Thoracic aorta (tissue), 2 donors: ENCODE data around the gene ADAMTSL1. TPM values are rescaled to one million over a fixed set of nuclear protein-coding genes. Genes with fewer than 3 reads are reported as not detected.

Experiments used
- ATAC-seq: fragments of 150-250 bp; one replicate; pipeline ENCODE4 v1.8.0; 2017; ENCODE audit warnings: low read depth; ENCODE audit not compliant: insufficient number of reproducible peaks, low FRiP score
- DNase-seq: peaks from one replicate; pipeline ENCODE4 v3.0.0-alpha.2; 2020; ENCODE audit warnings: low spot score
- H3K27ac ChIP-seq, 2 donors: fragments of 200-600 bp; sonication (generic); 1 replicate in 1 of 2; 2 replicates in 1 of 2; pipeline ENCODE4 v1.5.1; 2016; ENCODE audit warnings: mild to moderate bottlenecking in 2 of 2, moderate library complexity in 2 of 2
- H3K27me3 ChIP-seq: fragments of 200-600 bp; sonication (generic); replicated peaks from 2 replicates; pipeline ENCODE4 v1.6.0; 2016; ENCODE audit warnings: mild to moderate bottlenecking; ENCODE audit not compliant: insufficient read depth
- H3K36me3 ChIP-seq: fragments of 200-600 bp; sonication (generic); one replicate; pipeline ENCODE4 v1.5.1; 2016
- H3K4me1 ChIP-seq, 2 donors: fragments of 200-600 bp; sonication (generic); 1 replicate in 1 of 2; 2 replicates in 1 of 2; pipeline versions ENCODE4 v1.5.1 to v1.6.0; 2016; ENCODE audit warnings: low read depth in 2 of 2, mild to moderate bottlenecking in 1 of 2; ENCODE audit not compliant: control insufficient read depth in 1 of 2
- H3K4me3 ChIP-seq: fragments of 200-600 bp; sonication (generic); 2 replicates; pipeline ENCODE4 v1.5.1; 2016; ENCODE audit warnings: mild to moderate bottlenecking
- H3K9me3 ChIP-seq: fragments of 200-600 bp; sonication (generic); 2 replicates; pipeline ENCODE4 v1.5.1; 2016
- total RNA-seq, 2 donors: library from RNA; depleted of rRNA; stranded (reverse); fragments of >200 nt; gene quantifications; one replicate each; pipeline versions ENCODE4 v1.1.0 to v1.2.3, GENCODE V29; 2016
- TF ChIP-seq, protein P1 (sequence below): fragments of 200-600 bp; sonication (generic); IDR thresholded peaks from one replicate; pipeline ENCODE4 v1.5.1; 2019; ENCODE audit warnings: antibody characterized with exemption

ADAMTSL1 gene
- total RNA-seq, 2 donors from 2014 or later, result 61.4 to 75.5 TPM

DNA sequence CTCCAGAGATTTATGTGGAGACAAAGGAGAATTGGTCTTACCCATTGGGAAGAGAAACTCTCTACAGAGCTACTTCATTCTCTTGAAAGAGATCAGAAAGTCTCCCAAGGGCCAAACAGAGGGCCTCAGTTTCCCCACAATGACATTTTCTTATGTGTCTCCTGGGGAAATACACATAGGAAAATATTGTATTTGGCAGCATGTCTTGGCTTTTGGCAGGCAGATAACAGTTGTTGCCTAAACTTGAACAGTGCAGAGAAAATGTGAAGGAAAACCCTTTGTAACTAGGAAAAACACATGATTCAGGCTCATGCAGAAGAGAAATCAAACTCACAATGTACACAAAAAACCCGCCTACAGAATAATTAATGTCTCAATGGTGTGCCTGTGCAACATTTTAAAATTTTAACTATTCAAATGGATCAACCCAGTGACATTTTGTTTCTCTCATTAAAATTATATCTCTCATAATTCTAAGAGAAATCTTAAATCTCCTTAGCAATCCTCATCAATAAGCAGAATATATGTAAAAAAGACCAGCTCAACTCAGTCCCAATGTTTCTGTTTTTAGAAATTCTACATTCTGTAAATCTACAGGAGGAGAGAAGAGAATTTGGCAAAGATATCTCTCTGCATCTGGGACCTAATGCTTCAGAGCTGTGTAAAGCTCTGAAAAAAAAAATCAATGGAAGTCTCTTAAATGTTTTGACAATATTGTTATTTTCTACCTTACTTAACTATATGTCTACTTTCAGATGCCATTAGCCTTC is 205.1 kb downstream of the ADAMTSL1 start:
- no peaks in the 10 kb centered on the region for H3K36me3 ChIP-seq
- H3K27ac ChIP-seq, result no peak overlapping the region
- DNase-seq, result no peak
- H3K27me3 ChIP-seq, result no peaks in the 10 kb centered on the region
- H3K4me3 ChIP-seq, result no peak overlapping the region
- H3K4me1 ChIP-seq, result peaks cover 29 to 49% of the 10 kb centered on the region in 2 donors
- no peak for ATAC-seq
- H3K9me3 ChIP-seq, result no peaks in the 10 kb centered on the region
- TF ChIP-seq, protein P1, sequence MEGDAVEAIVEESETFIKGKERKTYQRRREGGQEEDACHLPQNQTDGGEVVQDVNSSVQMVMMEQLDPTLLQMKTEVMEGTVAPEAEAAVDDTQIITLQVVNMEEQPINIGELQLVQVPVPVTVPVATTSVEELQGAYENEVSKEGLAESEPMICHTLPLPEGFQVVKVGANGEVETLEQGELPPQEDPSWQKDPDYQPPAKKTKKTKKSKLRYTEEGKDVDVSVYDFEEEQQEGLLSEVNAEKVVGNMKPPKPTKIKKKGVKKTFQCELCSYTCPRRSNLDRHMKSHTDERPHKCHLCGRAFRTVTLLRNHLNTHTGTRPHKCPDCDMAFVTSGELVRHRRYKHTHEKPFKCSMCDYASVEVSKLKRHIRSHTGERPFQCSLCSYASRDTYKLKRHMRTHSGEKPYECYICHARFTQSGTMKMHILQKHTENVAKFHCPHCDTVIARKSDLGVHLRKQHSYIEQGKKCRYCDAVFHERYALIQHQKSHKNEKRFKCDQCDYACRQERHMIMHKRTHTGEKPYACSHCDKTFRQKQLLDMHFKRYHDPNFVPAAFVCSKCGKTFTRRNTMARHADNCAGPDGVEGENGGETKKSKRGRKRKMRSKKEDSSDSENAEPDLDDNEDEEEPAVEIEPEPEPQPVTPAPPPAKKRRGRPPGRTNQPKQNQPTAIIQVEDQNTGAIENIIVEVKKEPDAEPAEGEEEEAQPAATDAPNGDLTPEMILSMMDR, result no peak

DNA sequence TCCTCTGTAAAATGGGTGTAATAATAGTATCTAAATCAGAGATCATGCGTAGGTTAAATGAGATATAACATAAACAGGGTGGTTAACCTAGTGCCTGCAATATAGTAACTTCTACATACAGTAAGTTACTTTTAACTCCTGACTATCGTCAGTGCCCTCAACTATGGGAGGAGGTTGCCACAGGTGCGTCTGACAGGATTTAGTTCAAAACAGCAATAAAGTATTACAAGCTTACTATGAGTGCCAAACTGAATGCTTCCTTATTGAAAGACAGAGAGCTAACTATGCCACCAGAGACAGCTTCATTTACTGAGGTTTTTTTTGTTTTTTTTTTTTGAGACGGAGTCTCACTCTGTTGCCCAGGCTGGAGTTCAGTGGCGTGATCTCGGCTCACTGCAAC is 209.0 kb downstream of the ADAMTSL1 start:
- TF ChIP-seq, protein P1, result no peak
- H3K27ac ChIP-seq, result no peak overlapping the region

DNA sequence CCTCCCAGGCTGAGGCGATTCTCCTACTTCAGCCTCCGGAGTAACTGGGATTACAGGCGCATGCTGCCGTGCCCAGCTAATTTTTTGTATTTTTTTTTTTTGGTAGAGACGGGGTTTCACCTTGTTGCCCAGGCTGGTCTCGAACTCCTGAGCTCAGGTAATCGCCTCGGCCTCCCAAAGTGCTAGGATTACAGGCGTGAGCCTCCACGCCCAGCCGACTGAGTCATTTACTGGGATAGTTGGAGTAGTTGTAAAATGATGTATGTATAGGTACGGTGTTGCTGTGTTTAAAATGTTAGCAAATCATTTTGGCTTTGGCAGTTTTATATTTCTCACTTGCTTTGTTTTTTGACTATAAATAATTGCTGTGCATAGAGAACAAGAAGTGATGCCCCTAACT is 209.4 kb downstream of the ADAMTSL1 start:
- no peak overlapping the region for H3K4me3 ChIP-seq
- TF ChIP-seq, protein P1, result no peak
- no peaks in the 10 kb centered on the region for H3K27me3 ChIP-seq
- DNase-seq (no peak), ATAC-seq (no peak)
- no peaks in the 10 kb centered on the region for H3K9me3 ChIP-seq
- H3K27ac ChIP-seq, result no peak overlapping the region
- no peaks in the 10 kb centered on the region for H3K36me3 ChIP-seq
- peaks cover 17 to 37% of the 10 kb centered on the region in 2 donors for H3K4me1 ChIP-seq

More for the DNA sequence above, 209.0 kb downstream of the ADAMTSL1 start:
- ATAC-seq, result no peak
- Histone ChIP-seq H3K27me3 (no peaks in the 10 kb centered on the region), H3K4me3 (no peak overlapping the region), H3K9me3 (no peaks in the 10 kb centered on the region), H3K36me3 (no peaks in the 10 kb centered on the region), H3K4me1 (peaks cover 17 to 41% of the 10 kb centered on the region in 2 donors)
- DNase-seq, result no peak

DNA sequence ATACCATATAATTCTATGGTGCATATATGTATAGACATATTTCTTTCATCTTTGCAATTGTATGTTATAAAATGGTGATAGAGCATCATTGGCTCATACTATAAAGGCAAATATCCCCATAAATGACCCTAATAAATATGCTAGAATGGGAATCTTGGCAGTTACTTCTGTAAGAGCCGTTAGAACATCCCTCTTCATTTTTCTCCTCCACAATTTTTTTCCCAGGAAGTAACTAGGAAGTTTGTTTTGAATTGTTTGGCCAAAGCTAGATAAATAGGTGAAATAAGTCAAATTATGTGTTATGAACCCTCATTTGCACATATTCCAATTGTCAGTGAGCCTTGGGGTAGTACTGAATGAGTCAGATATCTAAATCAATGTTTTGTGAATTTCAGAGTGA is 209.9 kb downstream of the ADAMTSL1 start:
- no peak for DNase-seq
- Histone ChIP-seq H3K4me3 (no peak overlapping the region), H3K36me3 (no peaks in the 10 kb centered on the region), H3K4me1 (peaks cover 13 to 32% of the 10 kb centered on the region in 2 donors), H3K27me3 (no peaks in the 10 kb centered on the region), H3K27ac (no peak overlapping the region), H3K9me3 (no peaks in the 10 kb centered on the region)
- ATAC-seq, result no peak
- TF ChIP-seq, protein P1, result no peak

DNA sequence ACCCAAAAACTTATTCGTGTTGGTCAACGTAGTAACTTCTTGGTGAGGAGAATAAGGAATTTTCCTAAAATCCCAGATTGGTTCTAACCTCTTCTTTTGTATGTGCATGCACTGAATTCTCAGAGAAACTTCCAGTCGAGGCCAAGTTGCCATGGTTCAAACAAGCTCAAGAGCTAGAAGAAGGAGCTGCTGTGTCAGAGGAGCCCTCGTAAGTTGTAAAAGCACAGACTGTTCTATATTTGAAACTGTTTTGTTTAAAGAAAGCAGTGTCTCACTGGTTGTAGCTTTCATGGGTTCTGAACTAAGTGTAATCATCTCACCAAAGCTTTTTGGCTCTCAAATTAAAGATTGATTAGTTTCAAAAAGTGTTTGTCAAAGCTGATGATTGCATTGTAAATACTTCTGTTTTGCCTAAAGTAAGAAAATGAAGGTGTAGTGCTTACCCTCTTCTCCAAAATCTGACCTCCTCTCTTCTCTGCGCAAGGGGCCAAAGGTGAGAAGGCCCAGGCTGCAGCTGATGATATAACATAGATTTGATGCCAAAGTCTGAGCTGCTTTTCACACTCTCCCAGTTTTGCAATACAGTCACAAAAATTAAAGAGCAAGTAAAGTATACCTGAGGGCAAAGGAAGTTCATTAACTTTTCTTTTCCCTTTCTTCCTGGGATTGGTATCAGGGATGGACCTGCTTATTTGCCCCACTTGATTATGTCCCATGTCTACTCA is 210.8 kb downstream of the ADAMTSL1 start:
- no peaks in the 10 kb centered on the region for H3K27me3 ChIP-seq
- peak overlapping the region; percentile 0 to 67 for H3K27ac ChIP-seq
- ATAC-seq, result no peak
- no peak overlapping the region for H3K4me3 ChIP-seq
- TF ChIP-seq, protein P1, result no peak
- peaks cover 6 to 23% of the 10 kb centered on the region in 2 donors for H3K4me1 ChIP-seq
- no peaks in the 10 kb centered on the region for H3K9me3 ChIP-seq
- DNase-seq, result no peak
- no peaks in the 10 kb centered on the region for H3K36me3 ChIP-seq
